NCI-H146 treated with DMSO at 0.1 percent for 48 hours (cell line): ENCODE measurements around the gene MGST2.
A peak's percentile ranks its signal among the peaks of the same experiment; 100 is the strongest.

Experiments
- DNase-seq: peaks from one replicate; lab custom pipeline; 2025; ENCODE audit not compliant: unreplicated experiment; lab: John Stamatoyannopoulos, UW

Gene MGST2

GRCh38 chr4:139669335-139669734, 3.7 kb downstream of the MGST2 start:
- DNase-seq = no peak

GRCh38 chr4:139669890-139670289, 4.3 kb downstream of the MGST2 start:
- DNase-seq = peak; percentile 50

GRCh38 chr4:139670775-139671174, 5.2 kb downstream of the MGST2 start:
- DNase-seq = no peak

GRCh38 chr4:139672215-139672614, 6.6 kb downstream of the MGST2 start:
- no peak for DNase-seq

- no peak for DNase-seq
These were observed 7.1 kb downstream of the MGST2 start for GRCh38 chr4:139672732-139673131.

GRCh38 chr4:139674875-139675550, 9.4 kb downstream of the MGST2 start:
- no peak for DNase-seq

GRCh38 chr4:139675651-139676050, 10.0 kb downstream of the MGST2 start:
- DNase-seq = no peak

GRCh38 chr4:139676365-139676764, 10.7 kb downstream of the MGST2 start:
- no peak for DNase-seq

- no peak for DNase-seq
These were observed 11.4 kb downstream of the MGST2 start for GRCh38 chr4:139676913-139677585.

- DNase-seq = no peak
These were observed 16.7 kb downstream of the MGST2 start for GRCh38 chr4:139682309-139682708.

- DNase-seq = no peak
These were observed 17.1 kb downstream of the MGST2 start for GRCh38 chr4:139682741-139683151.

- no peak for DNase-seq
These were observed 18.7 kb downstream of the MGST2 start for GRCh38 chr4:139684351-139684750.

GRCh38 chr4:139685180-139685579, 19.6 kb downstream of the MGST2 start:
- no peak for DNase-seq

- no peak for DNase-seq
These were observed 20.5 kb downstream of the MGST2 start for GRCh38 chr4:139686130-139686529.

- no peak for DNase-seq
These were observed 21.4 kb downstream of the MGST2 start for GRCh38 chr4:139686988-139687387.

GRCh38 chr4:139689093-139689722, 23.6 kb downstream of the MGST2 start:
- no peak for DNase-seq

GRCh38 chr4:139690419-139690818, 24.8 kb downstream of the MGST2 start:
- no peak for DNase-seq

GRCh38 chr4:139692309-139693012, 26.8 kb downstream of the MGST2 start:
- DNase-seq = no peak

- DNase-seq = no peak
These were observed 29.0 kb downstream of the MGST2 start for GRCh38 chr4:139694522-139695107.

- DNase-seq = no peak
These were observed 30.9 kb downstream of the MGST2 start for GRCh38 chr4:139696491-139696890.
